Measurements from ENCODE around the gene PBRM1. TPM values are rescaled to one million over a fixed set of nuclear protein-coding genes. Genes with fewer than 3 reads are reported as not detected.

The PBRM1 gene
- total and polyA plus RNA-seq, 2 donors (not counting 3 experiments of a cell fraction or from before 2014, with no cell fraction given) = 26.7 to 87.1 TPM

GRCh38 chr3:52689151-52689550, 3.4 kb upstream of the PBRM1 start:
- Histone ChIP-seq H3K27ac (ENCODE audit: insufficient read depth, low read depth, low read length) (no peak overlapping the region), H3K4me3 (replicated peaks in 1 of 3; ENCODE audit: insufficient read depth in 1 of 3, low read depth in 1 of 3, low read length in 3 of 3) (no peak overlapping the region), H3K79me2 (ENCODE audit: control insufficient read depth, insufficient read depth, low read length) (peaks cover 64% of the 10 kb centered on the region), H3K36me3 (ENCODE audit: control insufficient read depth in 2 of 2, extremely low read depth in 1 of 2, insufficient read depth in 2 of 2, low read length in 2 of 2) (peaks cover 42 to 48% of the 10 kb centered on the region in 2 experiments), H3K9ac (replicated peaks; ENCODE audit: extremely low read depth, insufficient read depth, low read length) (no peak overlapping the region), H3K4me2 (ENCODE audit: insufficient read depth, low read length) (no peak overlapping the region), H3K9me1 (replicated peaks; ENCODE audit: control insufficient read depth, extremely low read depth, insufficient read depth, low read length) (no peaks in the 10 kb centered on the region), H3K27me3 (ENCODE audit: control insufficient read depth in 2 of 2, insufficient read depth in 2 of 2, low read length in 2 of 2) (no peaks in the 10 kb centered on the region), H3K4me1 (ENCODE audit: control insufficient read depth, extremely low read depth, insufficient read depth, low read length) (peaks cover 18% of the 10 kb centered on the region), H2AFZ (ENCODE audit: low read depth, low read length) (no peak overlapping the region), H3K9me3 (replicated peaks; ENCODE audit: control insufficient read depth, insufficient read depth, low read length) (no peaks in the 10 kb centered on the region), H4K20me1 (replicated peaks; ENCODE audit: control insufficient read depth, extremely low read depth, insufficient read depth, low read length) (peaks cover 2% of the 10 kb centered on the region)
- dilution Hi-C loops (cut with MboI; ENCODE audit: extremely low pct_ligation_motif_present, low sequenced_read_pairs) (no loop called here), intact Hi-C loops (cut with micrococcal nuclease) (loop anchor here (10.0 kb wide), 1 partner anchor 214 kb away; no protein-coding TSS in a partner anchor)
- TF ChIP-seq MAX (IDR thresholded peaks at IDR 0.05; ENCODE audit: insufficient read depth, insufficient read length) (no peak), EZH2 (IDR thresholded peaks at IDR 0.05; ENCODE audit: borderline replicate concordance, low read depth, low read length, severe bottlenecking) (no peak), CTCF (IDR thresholded peaks at IDR 0.05; ENCODE audit: extremely low read depth in 1 of 2, insufficient read depth in 1 of 2, low read depth in 1 of 2, low read length in 2 of 2) (no peak), GATA2 (IDR thresholded peaks at IDR 0.05; ENCODE audit: insufficient read depth, insufficient read length, low read depth, low read length) (no peak), FOS (IDR thresholded peaks at IDR 0.05; ENCODE audit: borderline replicate concordance, insufficient read depth, low read length) (no peak), POLR2AphosphoS5 (IDR thresholded peaks at IDR 0.05; ENCODE audit: insufficient read depth, low read depth, low read length) (no peak), JUN (IDR thresholded peaks at IDR 0.05; ENCODE audit: borderline replicate concordance, insufficient read depth, insufficient read length, low read depth) (no peak), MYC (IDR thresholded peaks at IDR 0.05; ENCODE audit: low read depth, low read length) (no peak), POLR2A (IDR thresholded peaks at IDR 0.05; ENCODE audit: low read depth, low read length) (no peak)
- BruUV-seq (replicated peaks) = no TSS peak
- DNase-seq (ENCODE audit: low read depth, low spot score) (no peak), FAIRE-seq (no peak)
- ChIA-PET POLR2A (no interaction called here), CTCF (no interaction called here)
